GM12864 (cell line): ENCODE data around the gene PRDX2.

ENCODE experiments used
- DNase-seq: peaks from one replicate; pipeline ENCODE4 v3.0.0-alpha.2; 2011; ENCODE audit warnings: low read depth
- H3K4me3 ChIP-seq: 2 replicates; pipeline ENCODE4 v1.5.1; 2011; ENCODE audit warnings: mild to moderate bottlenecking, low read depth, low read length, control low read depth
- TF ChIP-seq, protein P1 (sequence below): IDR thresholded peaks from 2 replicates; pipeline ENCODE4 v1.5.1; 2011; ENCODE audit warnings: low read depth, mild to moderate bottlenecking, moderate library complexity, low read length, control low read depth, inconsistent platforms; ENCODE audit errors: missing control alignments

Gene PRDX2

DNA sequence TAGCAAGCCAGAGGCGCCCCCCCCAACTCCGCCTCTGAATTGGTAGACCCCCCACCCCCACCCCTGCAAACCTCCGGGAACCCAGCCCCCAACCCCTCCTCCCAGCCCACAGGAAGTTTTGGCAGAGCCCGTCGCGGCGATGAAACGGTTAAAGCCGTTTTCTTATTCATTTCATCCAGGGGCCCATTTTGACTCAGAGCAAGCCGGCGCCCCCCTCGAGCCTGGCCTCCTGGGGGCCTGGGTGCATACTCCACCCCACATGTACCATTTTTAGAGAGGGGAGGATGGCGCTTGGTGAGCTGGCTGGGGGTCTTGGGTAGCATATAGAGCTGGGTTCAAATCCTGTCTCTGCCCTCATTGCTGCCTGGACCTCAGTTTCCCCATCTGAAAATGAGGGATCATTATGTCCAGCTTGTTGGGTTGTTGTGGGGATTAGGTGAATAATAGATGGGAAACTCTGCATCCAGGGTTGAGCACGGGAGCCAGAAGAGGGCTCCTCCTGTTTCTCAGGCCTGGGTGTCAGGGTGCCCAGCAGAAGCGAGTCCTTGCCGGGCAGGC lies 18.2 kb downstream of the PRDX2 start:
- TF ChIP-seq, protein P1, sequence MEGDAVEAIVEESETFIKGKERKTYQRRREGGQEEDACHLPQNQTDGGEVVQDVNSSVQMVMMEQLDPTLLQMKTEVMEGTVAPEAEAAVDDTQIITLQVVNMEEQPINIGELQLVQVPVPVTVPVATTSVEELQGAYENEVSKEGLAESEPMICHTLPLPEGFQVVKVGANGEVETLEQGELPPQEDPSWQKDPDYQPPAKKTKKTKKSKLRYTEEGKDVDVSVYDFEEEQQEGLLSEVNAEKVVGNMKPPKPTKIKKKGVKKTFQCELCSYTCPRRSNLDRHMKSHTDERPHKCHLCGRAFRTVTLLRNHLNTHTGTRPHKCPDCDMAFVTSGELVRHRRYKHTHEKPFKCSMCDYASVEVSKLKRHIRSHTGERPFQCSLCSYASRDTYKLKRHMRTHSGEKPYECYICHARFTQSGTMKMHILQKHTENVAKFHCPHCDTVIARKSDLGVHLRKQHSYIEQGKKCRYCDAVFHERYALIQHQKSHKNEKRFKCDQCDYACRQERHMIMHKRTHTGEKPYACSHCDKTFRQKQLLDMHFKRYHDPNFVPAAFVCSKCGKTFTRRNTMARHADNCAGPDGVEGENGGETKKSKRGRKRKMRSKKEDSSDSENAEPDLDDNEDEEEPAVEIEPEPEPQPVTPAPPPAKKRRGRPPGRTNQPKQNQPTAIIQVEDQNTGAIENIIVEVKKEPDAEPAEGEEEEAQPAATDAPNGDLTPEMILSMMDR = no peak
- no peak for DNase-seq
- no peak overlapping the region; the same call in none of the 2 replicates for H3K4me3 ChIP-seq

DNA sequence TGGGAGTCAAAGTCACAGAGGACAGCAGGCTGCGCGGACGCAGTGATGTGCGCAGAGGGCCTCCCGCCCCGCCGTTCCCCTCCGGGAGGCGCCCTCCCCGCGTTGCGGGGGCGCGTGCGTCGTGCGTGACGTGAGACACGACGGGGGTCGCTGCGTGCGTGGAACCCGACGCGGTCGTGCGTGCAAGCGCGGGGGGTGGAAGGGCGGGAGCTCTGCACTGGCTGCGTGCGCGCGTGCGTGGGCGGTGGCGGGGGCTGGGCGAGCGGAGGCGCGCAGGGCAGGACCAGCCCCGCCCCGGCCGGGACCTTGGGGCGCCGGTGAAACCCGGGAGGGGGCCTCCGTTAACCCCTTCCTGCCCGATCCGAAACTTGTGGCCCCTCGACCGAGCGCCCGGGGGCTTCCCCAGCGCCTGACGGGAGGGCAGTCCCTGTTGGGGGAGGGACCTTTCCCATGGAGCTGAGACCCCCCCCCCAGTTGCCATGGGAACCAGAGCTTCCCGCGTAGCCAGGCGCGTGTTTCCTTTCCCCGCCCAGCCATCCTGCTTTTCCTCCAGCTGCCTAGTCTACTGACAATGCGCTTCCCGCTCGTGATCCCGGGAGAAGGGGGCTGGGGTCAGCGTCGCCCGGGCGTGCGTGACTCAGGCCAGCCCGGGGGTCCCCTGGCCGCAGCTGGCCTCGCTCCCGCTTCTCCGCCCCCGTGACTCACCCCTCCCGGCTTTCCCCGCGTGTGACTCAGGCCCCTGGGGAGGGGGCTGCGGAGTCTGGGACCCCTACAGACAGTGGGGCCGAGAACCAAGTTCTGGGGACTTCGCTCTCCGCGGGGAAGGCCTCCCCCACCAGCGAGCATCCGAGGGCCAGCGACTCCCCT lies 18.9 kb downstream of the PRDX2 start:
- no peak for DNase-seq
- peak overlapping the region; percentile 54 for H3K4me3 ChIP-seq
- TF ChIP-seq, protein P1 = peak; percentile 13

DNA sequence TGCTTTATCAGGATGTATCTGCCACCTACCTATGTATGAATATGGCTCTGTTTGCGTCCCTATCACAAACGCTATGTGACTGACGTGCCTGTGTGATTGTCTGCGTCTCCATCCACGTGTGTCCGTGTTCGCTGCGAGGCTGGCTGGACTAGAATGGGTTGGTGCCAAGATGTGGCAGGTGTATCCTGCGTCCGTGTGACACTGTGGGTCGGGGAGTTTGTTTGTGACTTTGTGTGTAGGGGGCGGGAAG lies 19.5 kb downstream of the PRDX2 start:
- peak overlapping the region; percentile 54 for H3K4me3 ChIP-seq
- TF ChIP-seq, protein P1 = no peak
- no peak for DNase-seq

DNA sequence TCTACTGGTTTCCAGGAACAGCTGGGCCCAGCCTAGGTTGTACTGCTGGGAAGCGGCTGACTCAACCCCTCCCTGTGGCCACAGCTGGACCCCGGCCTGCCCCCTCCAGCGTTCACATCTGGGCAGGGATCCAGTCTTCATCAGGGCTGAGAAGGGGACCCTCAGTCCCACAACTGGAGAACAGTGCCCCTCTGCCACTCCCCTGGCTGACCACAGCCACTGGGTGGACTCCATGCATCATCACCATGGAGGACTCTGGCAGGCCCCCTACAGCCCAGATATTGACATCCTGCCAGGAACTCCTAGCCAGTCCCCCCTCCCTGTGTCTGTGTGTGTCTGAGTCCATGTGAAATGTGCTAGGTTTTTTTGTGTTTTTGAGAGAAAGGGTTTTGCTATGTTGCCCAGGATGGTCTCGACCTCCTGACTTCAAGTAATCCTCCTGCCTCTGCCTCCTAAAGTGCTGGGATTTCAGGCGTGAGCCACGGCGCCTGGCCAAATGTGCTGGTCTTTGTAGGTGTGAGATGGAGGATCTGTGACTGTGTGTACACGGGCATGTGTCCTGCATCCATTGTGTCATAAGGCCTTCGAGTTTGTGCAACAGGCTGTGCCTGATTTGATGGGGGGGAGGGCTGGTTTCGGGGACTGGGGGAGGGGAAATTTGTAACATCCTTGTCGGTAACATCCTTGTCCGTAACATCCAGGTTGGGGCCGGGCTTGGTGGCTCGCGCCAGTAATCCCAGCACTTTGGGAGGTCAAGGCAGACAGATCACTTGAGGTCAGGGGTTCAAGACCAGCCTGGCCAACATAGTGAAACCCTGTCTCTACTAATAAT lies 22.2 kb downstream of the PRDX2 start:
- TF ChIP-seq, protein P1 = peak; percentile 29
- peak overlapping the region; percentile 68 for H3K4me3 ChIP-seq
- DNase-seq = no peak

DNA sequence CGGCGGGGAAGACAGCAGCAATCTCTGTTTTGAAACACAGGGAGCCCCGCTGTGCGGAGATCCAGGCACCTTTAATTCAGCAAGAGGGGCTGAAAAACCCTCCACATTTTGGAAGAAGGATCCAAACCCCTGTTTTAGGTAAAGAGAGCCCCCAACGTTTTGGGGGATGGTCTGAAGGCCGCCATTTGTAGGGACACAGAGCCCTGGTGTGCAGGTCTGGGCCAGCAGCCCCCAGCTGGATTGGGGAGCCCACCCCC lies 22.8 kb downstream of the PRDX2 start:
- DNase-seq = no peak
- peak overlapping the region; percentile 68 for H3K4me3 ChIP-seq
- TF ChIP-seq, protein P1 = no peak

DNA sequence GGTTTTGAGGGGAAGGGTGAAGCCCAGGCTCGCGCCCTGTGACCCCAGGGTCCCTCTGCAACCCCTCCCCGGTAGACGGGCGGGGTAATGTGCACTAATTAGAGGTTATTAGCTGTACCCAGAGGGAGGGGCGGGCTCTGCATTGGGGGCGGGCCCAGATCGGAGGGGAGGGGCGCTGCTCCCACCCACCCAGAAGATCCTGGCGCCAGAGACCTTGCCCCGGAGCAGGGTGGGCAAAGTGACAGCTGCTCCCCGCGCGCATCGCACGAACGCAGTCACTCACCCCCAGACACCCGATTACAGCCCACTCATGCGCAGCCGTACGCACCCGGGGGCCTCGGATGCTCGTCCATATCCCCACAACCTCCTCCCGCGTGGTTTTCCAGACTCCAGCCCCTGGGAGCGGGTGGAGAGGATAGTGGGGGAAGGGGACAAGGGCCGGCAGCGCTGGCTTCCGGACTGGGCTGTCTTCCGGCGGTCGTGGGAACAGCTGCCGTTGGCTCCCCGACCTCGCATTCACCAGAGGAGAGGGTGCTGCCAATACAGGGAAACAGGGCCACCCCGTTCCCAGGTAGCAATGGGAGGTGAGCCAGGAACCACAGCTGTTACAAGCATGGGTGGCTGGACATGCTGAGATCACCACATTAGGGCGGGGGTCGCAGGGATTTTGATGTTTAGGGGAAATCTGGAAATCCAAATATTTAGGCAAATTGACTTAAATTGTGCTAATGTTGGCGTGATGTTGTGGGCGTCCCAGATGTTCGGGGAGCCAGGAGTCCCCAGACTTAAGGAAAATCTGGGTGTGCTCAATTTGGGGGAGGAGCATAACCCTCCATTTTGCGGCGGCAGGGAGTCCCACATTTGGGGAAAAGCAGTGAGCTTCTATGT lies 23.3 kb downstream of the PRDX2 start:
- no peak for DNase-seq
- H3K4me3 ChIP-seq = peak overlapping the region; percentile 68
- TF ChIP-seq, protein P1 = peak; percentile 3
